GM12874 (cell line): ENCODE results near the gene SHB.

Experiments
- CTCF ChIP-seq: IDR thresholded peaks from 2 replicates; pipeline ENCODE4 v1.5.1; 2011; ENCODE audit warnings: low read depth, mild to moderate bottlenecking, control low read depth, low read length, moderate library complexity; ENCODE audit not compliant: insufficient read depth

Gene SHB

DNA sequence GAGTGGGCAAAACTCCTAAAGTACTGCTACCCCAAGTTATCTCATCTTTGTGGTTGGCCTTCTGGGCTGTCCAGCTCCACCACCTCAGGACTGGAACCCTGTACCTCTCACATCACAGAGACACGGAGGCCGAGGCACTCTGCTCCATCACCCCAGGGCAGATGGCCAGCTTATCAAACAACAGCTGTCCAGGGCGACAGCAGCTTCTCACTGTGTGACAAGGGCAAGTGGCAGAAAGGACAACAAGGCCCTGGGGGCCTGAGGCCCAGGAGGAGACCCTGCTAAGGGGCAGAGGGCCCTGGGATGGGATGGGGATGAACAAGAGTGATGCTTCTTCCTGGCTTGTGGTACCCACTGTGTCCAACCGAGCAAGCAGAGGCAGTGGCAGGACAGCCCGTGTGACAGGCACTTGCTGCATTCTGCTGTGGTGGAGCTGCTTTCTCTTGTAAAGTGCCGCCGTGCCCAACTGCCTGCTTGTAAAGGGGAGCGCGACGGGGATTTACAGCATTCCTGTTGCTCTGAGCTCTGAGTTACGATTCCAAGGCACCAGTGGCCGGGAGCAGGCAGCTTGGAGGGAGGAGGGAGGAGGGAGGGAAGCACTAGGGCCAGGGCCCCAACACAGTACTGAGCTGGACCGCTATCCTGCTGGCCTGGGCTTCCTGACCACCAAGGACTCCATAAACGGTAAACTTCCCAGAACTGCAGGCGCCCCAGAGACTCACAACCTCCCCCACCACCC, 71.2 kb downstream of the SHB start:
- no peak for TF ChIP-seq CTCF

DNA sequence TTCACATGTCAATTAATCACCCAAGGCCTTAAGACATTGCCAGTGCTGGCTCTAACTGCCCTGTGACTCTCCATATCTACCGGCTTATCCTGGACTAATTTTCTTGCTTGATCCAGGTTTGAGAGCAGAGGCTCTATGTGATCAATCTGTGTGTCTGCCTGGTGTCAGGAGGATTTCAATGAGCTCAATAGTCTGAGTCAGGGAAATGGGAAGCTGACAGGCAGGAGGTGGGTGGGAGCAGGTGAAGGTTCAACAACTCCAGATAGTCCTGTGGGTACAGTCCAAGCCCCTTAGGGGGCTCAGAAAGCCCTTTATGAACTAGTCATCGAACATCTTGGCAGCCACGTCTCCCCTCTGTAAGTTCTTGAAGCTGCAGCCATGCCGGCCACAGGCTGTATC, 72.2 kb downstream of the SHB start:
- no peak for TF ChIP-seq CTCF

DNA sequence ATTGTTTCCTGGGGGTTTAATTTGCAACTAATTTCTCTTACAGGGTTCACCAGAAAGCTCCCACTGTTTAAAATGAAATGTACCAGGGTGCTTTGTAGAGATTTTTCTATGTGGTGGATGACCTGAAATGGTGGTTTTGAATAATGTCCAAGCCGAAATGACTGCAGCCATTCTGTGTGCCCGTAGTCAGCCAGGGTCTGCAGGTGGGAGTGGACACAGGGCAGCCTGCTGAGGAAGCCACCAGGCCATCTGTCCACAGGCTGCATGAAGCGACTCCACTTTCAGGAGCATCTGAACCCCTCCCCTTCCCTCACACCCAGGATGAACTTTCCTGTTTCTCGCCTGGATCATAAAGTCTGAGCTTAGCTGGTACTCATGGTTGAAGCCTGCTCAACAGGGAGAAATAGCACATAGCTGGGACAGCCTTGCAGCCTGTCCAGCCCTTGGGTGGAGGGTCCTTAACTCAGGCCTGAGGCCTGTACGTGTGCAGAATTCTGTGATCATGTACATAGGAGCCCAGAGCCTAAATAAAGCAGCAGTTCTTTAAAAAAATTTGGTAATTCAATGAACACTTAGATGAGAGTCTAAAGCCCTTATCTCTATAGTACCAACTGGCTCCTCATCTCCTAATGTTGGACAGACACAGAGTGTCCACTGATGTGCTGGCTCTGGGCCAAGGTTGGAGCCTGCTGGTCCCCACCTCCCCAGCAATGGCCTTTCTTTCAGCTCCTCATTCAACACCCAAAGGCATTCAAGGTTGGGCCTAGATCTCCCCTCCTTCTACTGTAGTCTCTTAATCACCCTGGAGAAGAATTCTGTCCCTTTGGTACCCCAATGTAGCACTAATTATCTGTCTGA, 72.8 kb downstream of the SHB start:
- no peak for TF ChIP-seq CTCF

DNA sequence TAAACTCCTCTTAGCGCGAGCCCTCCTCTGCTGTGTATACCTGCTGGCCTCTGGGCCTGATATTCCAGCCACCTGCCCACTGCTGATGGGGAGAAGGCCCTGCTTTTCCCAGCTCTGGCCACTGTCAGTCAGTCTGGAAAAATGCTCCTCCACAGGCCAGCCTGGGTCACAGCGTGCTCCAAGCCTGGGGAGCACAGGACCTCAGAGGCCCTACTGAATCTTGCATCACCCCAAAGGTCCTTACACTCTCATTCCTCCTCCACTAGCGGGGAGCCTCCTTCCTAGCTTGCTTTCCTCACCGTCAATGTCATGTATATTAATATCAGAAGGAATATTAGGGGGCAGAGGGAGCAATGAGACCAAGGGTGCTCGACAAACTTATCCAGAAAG, 73.7 kb downstream of the SHB start:
- no peak for TF ChIP-seq CTCF

GRCh38 chr9:37994639-37995347, 74.2 kb downstream of the SHB start:
- no peak for TF ChIP-seq CTCF

DNA sequence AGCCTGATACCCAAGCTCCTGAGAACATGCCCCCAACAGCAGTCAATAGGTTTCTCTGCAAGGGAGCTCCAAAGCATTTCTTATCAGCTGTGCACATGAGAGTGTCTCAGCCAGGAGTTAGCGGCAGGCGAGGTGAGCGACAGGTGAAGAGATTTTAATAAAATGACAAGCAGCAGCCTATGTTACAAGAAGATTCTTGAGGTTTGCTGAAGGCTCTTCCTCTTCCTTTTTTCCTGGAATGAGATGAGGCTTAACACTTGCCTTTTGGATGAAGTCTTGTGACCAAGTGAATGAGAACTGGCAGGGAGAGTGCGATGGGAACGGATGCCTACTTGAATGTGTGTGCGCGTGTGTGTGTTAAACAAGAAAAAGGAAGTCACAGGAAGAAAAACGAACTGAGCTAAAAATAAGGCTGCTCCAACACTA, 76.1 kb downstream of the SHB start:
- no peak for TF ChIP-seq CTCF

GRCh38 chr9:37990404-37991015, 78.5 kb downstream of the SHB start:
- no peak for TF ChIP-seq CTCF
